Calu3 (cell line): ENCODE measurements around the gene TMEM256. TPM values are rescaled to one million over a fixed set of nuclear protein-coding genes. Genes with fewer than 3 reads are reported as not detected.

Source experiments
- BruUV-seq: library from RNA; stranded (reverse); fragments of 400-500 nt; replicated peaks from 2 replicates; lab custom pipeline; 2021; lab: Mats Ljungman, UMichigan
- CTCF ChIA-PET: fragments of 300-600 bp; sonication (Branson Sonifier 250); formaldehyde crosslinking; loops from one replicate; lab custom pipeline; 2022; ENCODE audit warnings: antibody characterized with exemption; lab: Charles Lee
- DNase-seq: peaks from one replicate; pipeline ENCODE4 v3.0.0; 2022
- H3K27ac Mint-ChIP-seq: one replicate; pipeline ENCODE4 v1.8.0; 2022; ENCODE audit warnings: mixed read lengths; ENCODE audit not compliant: unreplicated experiment
- H3K27me3 Mint-ChIP-seq: one replicate; pipeline ENCODE4 v1.8.0; 2022; ENCODE audit warnings: mixed read lengths; ENCODE audit not compliant: unreplicated experiment
- H3K36me3 Mint-ChIP-seq: one replicate; pipeline ENCODE4 v1.8.0; 2022; ENCODE audit warnings: mild to moderate bottlenecking, moderate library complexity, mixed read lengths; ENCODE audit not compliant: insufficient read depth, unreplicated experiment
- H3K4me1 Mint-ChIP-seq: one replicate; pipeline ENCODE4 v1.8.0; 2022; ENCODE audit warnings: mild to moderate bottlenecking, low read depth, mixed read lengths; ENCODE audit not compliant: unreplicated experiment
- H3K4me3 Mint-ChIP-seq: one replicate; pipeline ENCODE4 v1.8.0; 2022; ENCODE audit warnings: mild to moderate bottlenecking, low read depth, moderate library complexity, mixed read lengths; ENCODE audit not compliant: unreplicated experiment
- H3K9me3 Mint-ChIP-seq: one replicate; pipeline ENCODE4 v1.8.0; 2022; ENCODE audit warnings: low read depth, mixed read lengths; ENCODE audit not compliant: unreplicated experiment
- intact Hi-C: fragments of 100-400 bp; cut with micrococcal nuclease; formaldehyde crosslinking; loops from one replicate; pipeline ENCODE4 v1.10.0; 2022; ENCODE audit not compliant: unreplicated experiment
- total RNA-seq: library from RNA; stranded (reverse); gene quantifications from 2 replicates; pipeline ENCODE4 v1.2.3, GENCODE V29; 2022
- TF ChIP-seq, protein P1 (sequence below): fragments of 200-600 bp; IDR thresholded peaks from one replicate; pipeline ENCODE4 v1.8.0; 2022; ENCODE audit warnings: antibody characterized with exemption; ENCODE audit not compliant: unreplicated experiment

Gene TMEM256
- total RNA-seq, 1 experiment from 2014 or later, result 47.8 TPM

- intact Hi-C loops, result no loop called here
- Mint-ChIP-seq H3K36me3 (peaks cover 20% of the 10 kb centered on the region), H3K4me1 (peaks cover 8% of the 10 kb centered on the region), H3K27me3 (no peaks in the 10 kb centered on the region), H3K4me3 (peak overlapping the region; percentile 82), H3K27ac (no peak overlapping the region), H3K9me3 (no peaks in the 10 kb centered on the region)
- TF ChIP-seq, protein P1, sequence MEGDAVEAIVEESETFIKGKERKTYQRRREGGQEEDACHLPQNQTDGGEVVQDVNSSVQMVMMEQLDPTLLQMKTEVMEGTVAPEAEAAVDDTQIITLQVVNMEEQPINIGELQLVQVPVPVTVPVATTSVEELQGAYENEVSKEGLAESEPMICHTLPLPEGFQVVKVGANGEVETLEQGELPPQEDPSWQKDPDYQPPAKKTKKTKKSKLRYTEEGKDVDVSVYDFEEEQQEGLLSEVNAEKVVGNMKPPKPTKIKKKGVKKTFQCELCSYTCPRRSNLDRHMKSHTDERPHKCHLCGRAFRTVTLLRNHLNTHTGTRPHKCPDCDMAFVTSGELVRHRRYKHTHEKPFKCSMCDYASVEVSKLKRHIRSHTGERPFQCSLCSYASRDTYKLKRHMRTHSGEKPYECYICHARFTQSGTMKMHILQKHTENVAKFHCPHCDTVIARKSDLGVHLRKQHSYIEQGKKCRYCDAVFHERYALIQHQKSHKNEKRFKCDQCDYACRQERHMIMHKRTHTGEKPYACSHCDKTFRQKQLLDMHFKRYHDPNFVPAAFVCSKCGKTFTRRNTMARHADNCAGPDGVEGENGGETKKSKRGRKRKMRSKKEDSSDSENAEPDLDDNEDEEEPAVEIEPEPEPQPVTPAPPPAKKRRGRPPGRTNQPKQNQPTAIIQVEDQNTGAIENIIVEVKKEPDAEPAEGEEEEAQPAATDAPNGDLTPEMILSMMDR, result no peak
- BruUV-seq, result TSS peak; percentile 26
- CTCF ChIA-PET, result interaction anchor here (0.6 to 1.4 kb wide), 3 partner anchors 10 to 38 kb away, joined by 3 to 6 read pairs (median 3); partner anchors contain the start of gene TMEM256
- peak; percentile 28 for DNase-seq
These were observed 10.1 kb downstream of the TMEM256 start for GRCh38 chr17:7393613-7394451.

DNA sequence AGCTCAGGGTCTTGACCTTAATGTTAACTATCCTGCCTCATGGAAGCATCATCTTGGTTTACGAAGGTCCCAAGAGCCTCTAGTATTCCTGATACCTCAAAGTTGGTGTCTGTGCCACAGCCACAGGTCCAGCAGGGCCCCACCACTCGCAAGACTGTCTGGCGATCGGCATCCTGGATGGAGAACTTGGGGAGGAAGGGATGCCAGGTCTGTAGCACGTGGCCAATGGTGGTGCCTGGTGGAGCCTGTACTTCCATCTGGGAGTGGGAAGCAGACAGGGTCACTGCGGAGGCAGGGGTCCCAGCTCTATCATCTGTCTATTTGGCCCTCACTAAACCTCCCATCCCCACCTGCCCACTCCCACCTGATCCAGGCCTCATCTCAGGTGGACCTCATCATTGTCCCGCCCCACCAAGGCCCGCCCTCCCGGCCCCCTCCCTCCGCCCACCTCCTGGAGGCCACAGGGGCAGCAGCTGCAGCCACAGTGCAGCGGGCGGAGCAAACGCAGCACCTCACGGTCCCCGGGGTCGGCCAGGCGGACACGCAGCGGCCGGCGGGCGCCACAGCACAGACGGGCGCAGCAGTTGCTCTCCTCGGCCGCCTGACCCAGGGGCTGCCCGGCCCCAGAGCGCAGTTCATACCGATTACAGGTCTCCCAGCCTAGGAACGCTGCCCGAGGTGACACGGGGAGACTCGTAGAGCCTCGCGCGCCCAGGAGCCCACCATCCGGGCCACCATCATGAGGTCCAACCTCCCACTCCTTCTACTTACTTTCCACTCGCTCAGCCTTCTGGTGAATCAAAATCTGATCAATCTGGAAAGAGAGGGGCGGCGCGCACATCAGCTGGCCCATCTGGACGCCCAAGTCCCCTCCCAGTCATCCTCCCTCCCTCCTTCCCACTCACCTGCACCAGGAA lies 10.9 kb downstream of the TMEM256 start:
- H3K4me1 Mint-ChIP-seq, result peaks cover 8% of the 10 kb centered on the region
- DNase-seq, result no peak
- TF ChIP-seq, protein P1, result no peak
- CTCF ChIA-PET, result interaction anchor here (1.4 kb wide), 1 partner anchor 37 kb away, joined by 6 read pairs; no protein-coding TSS in a partner anchor
- H3K9me3 Mint-ChIP-seq, result no peaks in the 10 kb centered on the region
- peaks cover 25% of the 10 kb centered on the region for H3K36me3 Mint-ChIP-seq
- H3K27me3 Mint-ChIP-seq, result no peaks in the 10 kb centered on the region
- intact Hi-C loops, result no loop called here
- peak overlapping the region; percentile 82 for H3K4me3 Mint-ChIP-seq
- BruUV-seq, result no TSS peak
- H3K27ac Mint-ChIP-seq, result no peak overlapping the region

GRCh38 chr17:7391307-7391706 lies 12.6 kb downstream of the TMEM256 start:
- H3K4me3 Mint-ChIP-seq, result no peak overlapping the region
- no peak overlapping the region for H3K27ac Mint-ChIP-seq
- no peaks in the 10 kb centered on the region for H3K27me3 Mint-ChIP-seq
- no peaks in the 10 kb centered on the region for H3K9me3 Mint-ChIP-seq
- TF ChIP-seq, protein P1, result no peak
- H3K36me3 Mint-ChIP-seq, result peaks cover 31% of the 10 kb centered on the region
- BruUV-seq, result no TSS peak
- DNase-seq, result no peak
- intact Hi-C loops, result no loop called here
- CTCF ChIA-PET, result no interaction called here
- peaks cover 8% of the 10 kb centered on the region for H3K4me1 Mint-ChIP-seq
